SK-N-SH (cell line): ENCODE results near the gene KDM2A. TPM values are rescaled to one million over a fixed set of nuclear protein-coding genes. Genes with fewer than 3 reads are reported as not detected.

Source experiments
- CTCF ChIA-PET: fragments of 300-600, 350-600 bp; formaldehyde crosslinking; extraction: SDS; loops from one replicate; lab custom pipeline; 2021; lab: Yijun Ruan, JAX
- POLR2A ChIA-PET: fragments of 350-600 bp; sonication (Branson Sonifier 250); formaldehyde crosslinking; extraction: SDS; loops from one replicate; lab custom pipeline; 2020; ENCODE audit warnings: antibody characterized with exemption, inconsistent platforms; lab: Yijun Ruan, JAX
- DNase-seq: peaks from one replicate; pipeline ENCODE4 v3.0.0; 2012
- H2AFZ ChIP-seq: fragments of 200-600 bp; sonication (generic); 2 replicates; pipeline ENCODE4 v1.8.1; 2016; ENCODE audit warnings: antibody characterized with exemption, mild to moderate bottlenecking, low read depth
- H3F3A ChIP-seq: fragments of 200-600 bp; sonication (generic); replicated peaks from 2 replicates; pipeline ENCODE3; 2016; ENCODE audit warnings: antibody characterized with exemption, mild to moderate bottlenecking; ENCODE audit not compliant: insufficient read depth
- H3K27ac ChIP-seq, 2 experiments: fragments of 200-500 bp in 1 of 2; fragments of 200-600 bp in 1 of 2; sonication (Bioruptor generic) in 1 of 2; sonication (generic), shearing (Covaris generic) in 1 of 2; 2 replicates each; pipeline versions ENCODE4 v1.5.1 to v1.6.1; 2014 to 2016; ENCODE audit warnings: low read depth in 2 of 2, inconsistent platforms in 1 of 2, low read length in 1 of 2, mild to moderate bottlenecking in 1 of 2, mixed read lengths in 1 of 2
- H3K27me3 ChIP-seq: fragments of 200-600 bp; sonication (generic), shearing (Covaris generic); 2 replicates; pipeline ENCODE4 v1.6.1; 2016; ENCODE audit warnings: mixed run types; ENCODE audit not compliant: insufficient read depth
- H3K36me3 ChIP-seq, 2 experiments: fragments of 200-500 bp in 1 of 2; fragments of 200-600 bp in 1 of 2; sonication (Bioruptor generic) in 1 of 2; sonication (generic) in 1 of 2; replicated peaks in 1 of 2; 2 replicates each; pipeline versions ENCODE3 to v1.5.1; 2014 to 2016; ENCODE audit warnings: low read length in 1 of 2, mild to moderate bottlenecking in 1 of 2; ENCODE audit not compliant: insufficient read depth in 2 of 2, control insufficient read depth in 1 of 2
- H3K4me1 ChIP-seq, 2 experiments: fragments of 200-500 bp in 1 of 2; fragments of 200-600 bp in 1 of 2; sonication (Bioruptor generic) in 1 of 2; sonication (generic), shearing (Covaris generic) in 1 of 2; 2 replicates each; pipeline versions ENCODE4 v1.5.1 to v1.6.1; 2014 to 2016; ENCODE audit warnings: low read depth in 1 of 2, low read length in 1 of 2, mixed run types in 1 of 2; ENCODE audit not compliant: insufficient read depth in 2 of 2, control insufficient read depth in 1 of 2
- H3K4me2 ChIP-seq: fragments of 200-600 bp; sonication (generic), shearing (Covaris generic); 2 replicates; pipeline ENCODE4 v1.6.1; 2017; ENCODE audit warnings: mixed run types
- H3K4me3 ChIP-seq, 2 experiments: fragments of 200-500 bp in 1 of 2; fragments of 200-600 bp in 1 of 2; sonication (Bioruptor generic) in 1 of 2; sonication (generic), shearing (Covaris generic) in 1 of 2; 2 replicates each; pipeline versions ENCODE4 v1.5.1 to v1.8.1; 2014 to 2016; ENCODE audit warnings: low read depth in 2 of 2, inconsistent platforms in 1 of 2, low read length in 1 of 2, mild to moderate bottlenecking in 1 of 2, mixed read lengths in 1 of 2, moderate library complexity in 1 of 2
- H3K79me2 ChIP-seq: fragments of 200-600 bp; sonication (generic); 2 replicates; pipeline ENCODE4 v1.8.1; 2017; ENCODE audit warnings: mild to moderate bottlenecking; ENCODE audit not compliant: insufficient read depth
- H3K9ac ChIP-seq: fragments of 200-600 bp; sonication (generic); 2 replicates; pipeline ENCODE4 v1.6.1; 2017; ENCODE audit warnings: mixed run types
- H3K9me2 ChIP-seq: fragments of 200-600 bp; sonication (generic); 2 replicates; pipeline ENCODE4 v1.6.1; 2017; ENCODE audit warnings: mixed run types
- H3K9me3 ChIP-seq: fragments of 200-600 bp; sonication (generic); 2 replicates; pipeline ENCODE4 v1.6.1; 2017; ENCODE audit warnings: mixed run types, mild to moderate bottlenecking, moderate library complexity
- H4K20me1 ChIP-seq: fragments of 200-600 bp; sonication (generic); 2 replicates; pipeline ENCODE4 v1.6.1; 2017; ENCODE audit warnings: mild to moderate bottlenecking, mixed run types; ENCODE audit not compliant: insufficient read depth
- CTCF ChIP-seq: fragments of 200-600 bp; sonication (generic); IDR thresholded peaks from 2 replicates; pipeline ENCODE4 v1.6.1; 2017; ENCODE audit warnings: antibody characterized with exemption, mild to moderate bottlenecking, moderate library complexity
- ELF1 ChIP-seq: IDR thresholded peaks from 2 replicates; pipeline ENCODE4 v1.4.0; 2012
- EP300 ChIP-seq, 2 experiments: IDR thresholded peaks; 2 replicates each; pipeline versions ENCODE4 v1.4.0 to v1.6.1; 2012; ENCODE audit warnings: borderline replicate concordance in 1 of 2, low read depth in 1 of 2, low read length in 1 of 2
- FOSL2 ChIP-seq: IDR thresholded peaks from 2 replicates; pipeline ENCODE4 v1.4.0; 2012; ENCODE audit warnings: low read depth, mild to moderate bottlenecking, moderate library complexity, borderline replicate concordance
- FOXM1 ChIP-seq: IDR thresholded peaks from 2 replicates; pipeline ENCODE4 v1.4.0; 2012; ENCODE audit warnings: low read depth, mild to moderate bottlenecking
- GABPA ChIP-seq: IDR thresholded peaks from 2 replicates; pipeline ENCODE4 v1.4.0; 2012; ENCODE audit warnings: low read depth, mild to moderate bottlenecking
- JUND ChIP-seq: IDR thresholded peaks from 2 replicates; pipeline ENCODE4 v1.4.0; 2012
- MAX ChIP-seq: IDR thresholded peaks from 2 replicates; pipeline ENCODE4 v1.4.0; 2012; ENCODE audit warnings: low read depth
- MXI1 ChIP-seq: IDR thresholded peaks from 2 replicates; pipeline ENCODE4 v1.6.1; 2012; ENCODE audit warnings: mild to moderate bottlenecking, low read depth, low read length, improper control_type of control experiment
- NFIC ChIP-seq: IDR thresholded peaks from 2 replicates; pipeline ENCODE4 v1.4.0; 2012; ENCODE audit warnings: borderline replicate concordance
- POLR2AphosphoS5 ChIP-seq: IDR thresholded peaks from 2 replicates; pipeline ENCODE4 v1.6.1; 2012; ENCODE audit warnings: low read depth, low read length
- RAD21 ChIP-seq: IDR thresholded peaks from 2 replicates; pipeline ENCODE4 v1.6.1; 2012; ENCODE audit warnings: mild to moderate bottlenecking, low read length
- REST ChIP-seq: IDR thresholded peaks from 2 replicates; pipeline ENCODE4 v1.6.1; 2012; ENCODE audit warnings: mild to moderate bottlenecking, low read depth, low read length, moderate library complexity
- RXRA ChIP-seq: IDR thresholded peaks from 2 replicates; pipeline ENCODE4 v1.4.0; 2012; ENCODE audit warnings: low read depth, mild to moderate bottlenecking, borderline replicate concordance
- SIN3A ChIP-seq: IDR thresholded peaks from 2 replicates; pipeline ENCODE4 v1.6.1; 2012; ENCODE audit warnings: low read depth, mild to moderate bottlenecking, low read length, moderate library complexity, borderline replicate concordance
- TAF1 ChIP-seq: IDR thresholded peaks from 2 replicates; pipeline ENCODE4 v1.6.1; 2012; ENCODE audit warnings: low read depth, mild to moderate bottlenecking, low read length, moderate library complexity, borderline replicate concordance
- TCF12 ChIP-seq: IDR thresholded peaks from 2 replicates; pipeline ENCODE4 v1.4.0; 2012
- USF1 ChIP-seq: IDR thresholded peaks from 2 replicates; pipeline ENCODE4 v1.4.0; 2012; ENCODE audit warnings: low read depth, borderline replicate concordance
- YY1 ChIP-seq: IDR thresholded peaks from 2 replicates; pipeline ENCODE4 v1.4.0; 2012; ENCODE audit warnings: low read depth, mild to moderate bottlenecking
- WGBS: methylation state at CpG from one replicate; pipeline ENCODE4 v1.1.6; 2017; ENCODE audit warnings: low lambda C conversion rate; 5-methylcytosine and 5-hydroxymethylcytosine counted together
- polyA plus RNA-seq, 3 experiments: library from polyadenylated mRNA; depleted of rRNA; stranded (reverse); fragments of >200 nt; gene quantifications; 2 replicates each; pipeline ENCODE4 v1.2.3, GENCODE V29; 2012

Gene KDM2A
- polyA plus RNA-seq, 1 of the 3 experiments (the other 2 are of a cell fraction), result 28.4 TPM

GRCh38 chr11:67251841-67252240, 132.8 kb downstream of the KDM2A start:
- TF ChIP-seq EP300 (IDR thresholded peaks at IDR 0.05; ENCODE audit: borderline replicate concordance in 1 of 2, low read depth in 1 of 2, low read length in 1 of 2), result no peak
- TF ChIP-seq REST, result no peak
- TF ChIP-seq RXRA, result no peak
- no peak for TF ChIP-seq TCF12
- no peak for TF ChIP-seq SIN3A
- TF ChIP-seq ELF1, result no peak
- no peak for TF ChIP-seq TAF1
- TF ChIP-seq JUND, result no peak
- TF ChIP-seq NFIC, result no peak
- no peak for TF ChIP-seq GABPA
- TF ChIP-seq MXI1, result no peak
- TF ChIP-seq MAX, result no peak
- TF ChIP-seq YY1, result no peak
- TF ChIP-seq POLR2AphosphoS5, result no peak
- no peak for TF ChIP-seq FOXM1
- TF ChIP-seq RAD21, result no peak
- TF ChIP-seq USF1, result no peak
- no peak for TF ChIP-seq FOSL2
- no peak for TF ChIP-seq CTCF
- Histone ChIP-seq H3K4me2 (no peak overlapping the region), H2AFZ (no peak overlapping the region), H3K9me3 (no peaks in the 10 kb centered on the region), H3K9ac (no peak overlapping the region), H4K20me1 (peaks cover 10% of the 10 kb centered on the region; the same call in 1 of the 2 replicates), H3K9me2 (no peaks in the 10 kb centered on the region), H3K79me2 (no peaks in the 10 kb centered on the region), H3K36me3 (peaks cover 59 to 89% of the 10 kb centered on the region in 2 experiments), H3F3A (peaks cover 5% of the 10 kb centered on the region), H3K4me1 (no peaks in the 10 kb centered on the region), H3K27me3 (no peaks in the 10 kb centered on the region), H3K4me3 (no peak overlapping the region), H3K27ac (no peak overlapping the region; a peak in 1 of 4 replicates)
- WGBS, result 92% methylated on average over 1 of the region's 1 CpG
- POLR2A ChIA-PET, result interaction anchor here (1.2 kb wide), 1 partner anchor 12 kb away, joined by 3 read pairs; no protein-coding TSS in a partner anchor
- CTCF ChIA-PET, result interaction anchor here (0.6 to 5.1 kb wide), 5 partner anchors 11 to 397 kb away, joined by 3 to 54 read pairs (median 11); no protein-coding TSS in a partner anchor
- no peak for DNase-seq
